Hepatocyte (in vitro differentiated cells): ENCODE results near the gene PRSS50.

Source experiments
- EZH2 ChIP-seq: fragments of 200-600 bp; sonication (generic); IDR thresholded peaks from 2 replicates; pipeline ENCODE4 v1.6.1; 2016; ENCODE audit warnings: antibody characterized with exemption, mild to moderate bottlenecking, borderline replicate concordance
- EZH2phosphoT487 ChIP-seq: fragments of 200-600 bp; sonication (generic); IDR thresholded peaks from one replicate; pipeline ENCODE4 v1.6.1; 2018; ENCODE audit warnings: antibody characterized with exemption, mild to moderate bottlenecking, low read depth, moderate library complexity; ENCODE audit not compliant: unreplicated experiment, severe bottlenecking
- TF ChIP-seq, protein P1 (sequence below): fragments of 200-600 bp; sonication (generic); IDR thresholded peaks from 2 replicates; pipeline ENCODE4 v1.5.1; 2016; ENCODE audit warnings: antibody characterized with exemption, mild to moderate bottlenecking; ENCODE audit not compliant: poor library complexity

DNA sequence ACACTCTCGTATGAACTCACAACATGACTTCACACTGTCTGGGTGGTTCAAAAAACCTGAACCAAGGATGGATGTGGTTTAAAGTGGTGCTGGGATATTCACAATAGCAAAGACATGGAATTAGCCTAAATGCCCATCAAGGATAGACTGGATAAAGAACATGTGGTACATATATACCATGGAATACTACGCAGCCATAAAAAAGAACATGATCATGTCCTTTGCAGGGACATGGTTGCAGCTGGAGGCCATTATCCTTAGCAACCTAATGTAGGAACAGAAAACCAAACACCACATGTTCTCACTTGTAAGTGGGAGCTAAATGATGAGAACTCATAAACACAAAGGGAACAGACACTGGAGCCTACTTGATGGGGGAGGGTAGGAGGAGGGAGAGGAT is 3.3 kb upstream of the PRSS50 start:
- TF ChIP-seq, protein P1, sequence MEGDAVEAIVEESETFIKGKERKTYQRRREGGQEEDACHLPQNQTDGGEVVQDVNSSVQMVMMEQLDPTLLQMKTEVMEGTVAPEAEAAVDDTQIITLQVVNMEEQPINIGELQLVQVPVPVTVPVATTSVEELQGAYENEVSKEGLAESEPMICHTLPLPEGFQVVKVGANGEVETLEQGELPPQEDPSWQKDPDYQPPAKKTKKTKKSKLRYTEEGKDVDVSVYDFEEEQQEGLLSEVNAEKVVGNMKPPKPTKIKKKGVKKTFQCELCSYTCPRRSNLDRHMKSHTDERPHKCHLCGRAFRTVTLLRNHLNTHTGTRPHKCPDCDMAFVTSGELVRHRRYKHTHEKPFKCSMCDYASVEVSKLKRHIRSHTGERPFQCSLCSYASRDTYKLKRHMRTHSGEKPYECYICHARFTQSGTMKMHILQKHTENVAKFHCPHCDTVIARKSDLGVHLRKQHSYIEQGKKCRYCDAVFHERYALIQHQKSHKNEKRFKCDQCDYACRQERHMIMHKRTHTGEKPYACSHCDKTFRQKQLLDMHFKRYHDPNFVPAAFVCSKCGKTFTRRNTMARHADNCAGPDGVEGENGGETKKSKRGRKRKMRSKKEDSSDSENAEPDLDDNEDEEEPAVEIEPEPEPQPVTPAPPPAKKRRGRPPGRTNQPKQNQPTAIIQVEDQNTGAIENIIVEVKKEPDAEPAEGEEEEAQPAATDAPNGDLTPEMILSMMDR, result no peak
- no peak for TF ChIP-seq EZH2phosphoT487
- no peak for TF ChIP-seq EZH2
